Bronchial epithelial cell (primary cell): ENCODE data around the gene THEM4. TPM values are rescaled to one million over a fixed set of nuclear protein-coding genes. Genes with fewer than 3 reads are reported as not detected.
A peak's percentile ranks its signal among the peaks of the same experiment; 100 is the strongest.
"Not testable (repeated sequence)": the region's sequence is repeated elsewhere in the genome, so short reads cannot be mapped to it uniquely, and the experiment has no call there.

ENCODE experiments used
- DNase-seq: peaks from one replicate; pipeline ENCODE4 v3.0.0-alpha.2; 2010; ENCODE audit warnings: low read depth
- FAIRE-seq: peaks from 2 replicates; lab custom pipeline; 2011; peaks lifted over from hg19 to GRCh38; lab: Jason Lieb, UNC
- H3K27me3 ChIP-seq: 2 replicates; pipeline ENCODE4 v1.5.1; 2011; ENCODE audit warnings: low read length; ENCODE audit not compliant: control insufficient read depth, insufficient read depth
- H3K36me3 ChIP-seq: 2 replicates; pipeline ENCODE4 v1.5.1; 2011; ENCODE audit warnings: low read length; ENCODE audit not compliant: control insufficient read depth, insufficient read depth
- H3K4me3 ChIP-seq: 2 replicates; pipeline ENCODE4 v1.5.1; 2011; ENCODE audit warnings: mild to moderate bottlenecking, low read depth, low read length, control low read depth
- total RNA-seq: library from RNA; depleted of rRNA; stranded (reverse); fragments of >200 nt; gene quantifications from 2 replicates; pipeline ENCODE4 v1.2.1, GENCODE V29; 2014
- TF ChIP-seq, protein P1 (sequence below): IDR thresholded peaks from 2 replicates; pipeline ENCODE4 v1.5.1; 2011; ENCODE audit warnings: mild to moderate bottlenecking, moderate library complexity, low read length, control low read depth, inconsistent platforms; ENCODE audit not compliant: insufficient read depth, severe bottlenecking

THEM4 gene
- total RNA-seq, 1 donor from 2014 or later = 9.7 TPM

DNA sequence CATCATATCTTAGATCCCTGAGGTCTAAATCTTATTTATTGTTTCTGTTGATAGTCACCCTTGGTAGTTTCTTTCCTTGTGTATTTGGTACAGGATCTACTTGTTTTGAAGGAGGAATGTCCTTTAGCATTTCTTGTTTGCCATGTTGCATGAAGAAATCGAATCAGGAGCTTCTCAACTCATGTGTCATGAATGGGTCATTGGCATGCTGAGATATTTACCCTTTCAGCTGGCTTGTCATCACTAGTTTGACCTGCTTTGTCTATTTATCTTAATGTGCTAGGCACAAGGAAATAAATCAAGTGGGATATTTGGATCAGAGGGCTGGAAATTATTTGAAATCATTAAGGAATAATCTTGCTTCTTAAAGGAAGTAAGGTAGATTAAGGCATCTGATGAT lies 23.8 kb downstream of the THEM4 start:
- Histone ChIP-seq H3K36me3 (no peaks in the 10 kb centered on the region), H3K27me3 (no peaks in the 10 kb centered on the region), H3K4me3 (no peak overlapping the region)
- DNase-seq (peak; percentile 97), FAIRE-seq (no peak)
- TF ChIP-seq, protein P1, sequence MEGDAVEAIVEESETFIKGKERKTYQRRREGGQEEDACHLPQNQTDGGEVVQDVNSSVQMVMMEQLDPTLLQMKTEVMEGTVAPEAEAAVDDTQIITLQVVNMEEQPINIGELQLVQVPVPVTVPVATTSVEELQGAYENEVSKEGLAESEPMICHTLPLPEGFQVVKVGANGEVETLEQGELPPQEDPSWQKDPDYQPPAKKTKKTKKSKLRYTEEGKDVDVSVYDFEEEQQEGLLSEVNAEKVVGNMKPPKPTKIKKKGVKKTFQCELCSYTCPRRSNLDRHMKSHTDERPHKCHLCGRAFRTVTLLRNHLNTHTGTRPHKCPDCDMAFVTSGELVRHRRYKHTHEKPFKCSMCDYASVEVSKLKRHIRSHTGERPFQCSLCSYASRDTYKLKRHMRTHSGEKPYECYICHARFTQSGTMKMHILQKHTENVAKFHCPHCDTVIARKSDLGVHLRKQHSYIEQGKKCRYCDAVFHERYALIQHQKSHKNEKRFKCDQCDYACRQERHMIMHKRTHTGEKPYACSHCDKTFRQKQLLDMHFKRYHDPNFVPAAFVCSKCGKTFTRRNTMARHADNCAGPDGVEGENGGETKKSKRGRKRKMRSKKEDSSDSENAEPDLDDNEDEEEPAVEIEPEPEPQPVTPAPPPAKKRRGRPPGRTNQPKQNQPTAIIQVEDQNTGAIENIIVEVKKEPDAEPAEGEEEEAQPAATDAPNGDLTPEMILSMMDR = no peak

GRCh38 chr1:151884879-151885278 lies 24.4 kb downstream of the THEM4 start:
- H3K27me3 ChIP-seq, DNase-seq, H3K36me3 ChIP-seq, H3K4me3 ChIP-seq, FAIRE-seq: not testable (repeated sequence)

DNA sequence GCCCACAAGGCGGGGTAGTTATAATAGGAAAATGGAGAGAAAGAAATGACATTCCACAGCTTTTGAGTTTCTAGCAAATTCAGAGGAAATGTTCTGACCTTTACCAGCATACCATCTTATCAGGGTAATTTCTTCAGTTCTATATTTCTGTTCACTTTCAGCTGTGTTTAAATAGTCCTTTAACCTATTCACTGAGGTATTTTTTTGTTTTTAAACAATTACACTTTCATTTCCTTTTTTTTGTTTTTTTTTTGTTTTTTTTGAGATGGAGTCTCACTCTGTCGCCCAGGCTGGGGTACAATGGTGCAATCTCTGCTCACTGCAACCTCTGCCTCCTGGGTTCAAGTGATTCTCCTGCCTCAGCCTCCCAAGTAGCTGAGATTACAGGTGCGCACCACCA lies 24.9 kb downstream of the THEM4 start:
- not testable (repeated sequence) for H3K36me3 ChIP-seq, H3K27me3 ChIP-seq, H3K4me3 ChIP-seq, FAIRE-seq, DNase-seq

- not testable (repeated sequence) for H3K36me3 ChIP-seq, DNase-seq, H3K4me3 ChIP-seq, FAIRE-seq, H3K27me3 ChIP-seq
These were observed 25.4 kb downstream of the THEM4 start for GRCh38 chr1:151883898-151884297.

DNA sequence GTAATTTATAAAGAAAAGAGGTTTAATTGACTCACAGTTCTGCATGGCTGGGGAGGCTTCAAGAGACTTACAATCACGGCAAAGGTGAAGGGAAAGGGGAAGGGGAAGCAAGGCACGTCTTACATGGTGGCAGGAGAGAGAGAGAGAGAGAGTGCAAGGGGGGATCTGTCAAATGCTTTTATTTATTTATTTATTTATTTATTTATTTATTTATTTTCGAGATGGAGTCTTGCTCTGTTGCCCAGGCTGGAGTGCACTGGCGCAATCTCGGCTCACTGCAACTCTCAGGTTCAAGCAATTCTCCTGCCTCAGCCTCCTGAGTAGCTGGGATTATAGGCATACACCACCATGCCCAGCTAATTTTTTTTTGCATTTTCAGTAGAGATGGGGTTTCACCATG lies 26.4 kb downstream of the THEM4 start:
- H3K27me3 ChIP-seq, DNase-seq, H3K4me3 ChIP-seq, FAIRE-seq, H3K36me3 ChIP-seq: not testable (repeated sequence)

DNA sequence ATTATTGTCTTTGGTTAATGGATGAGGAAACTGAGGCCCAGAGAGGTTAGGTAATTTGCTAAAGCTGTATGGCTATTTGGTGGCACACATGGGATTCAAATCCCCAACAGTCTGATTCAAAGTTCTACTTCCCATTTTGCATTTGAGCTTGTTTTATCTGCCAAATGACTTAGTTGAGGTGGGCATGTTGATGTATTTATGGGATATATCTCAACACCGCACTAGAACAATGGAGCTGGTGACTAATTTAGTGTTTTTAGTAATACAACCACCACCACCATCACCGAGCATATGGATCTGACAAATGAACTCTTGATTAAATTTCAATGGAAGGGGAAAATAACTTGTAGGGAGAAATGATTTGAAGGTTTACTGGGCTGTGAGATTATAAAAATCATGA lies 26.8 kb downstream of the THEM4 start:
- Histone ChIP-seq H3K36me3 (no peaks in the 10 kb centered on the region), H3K27me3 (no peaks in the 10 kb centered on the region), H3K4me3 (no peak overlapping the region)
- FAIRE-seq = no peak
- DNase-seq = no peak
- TF ChIP-seq, protein P1 = no peak

DNA sequence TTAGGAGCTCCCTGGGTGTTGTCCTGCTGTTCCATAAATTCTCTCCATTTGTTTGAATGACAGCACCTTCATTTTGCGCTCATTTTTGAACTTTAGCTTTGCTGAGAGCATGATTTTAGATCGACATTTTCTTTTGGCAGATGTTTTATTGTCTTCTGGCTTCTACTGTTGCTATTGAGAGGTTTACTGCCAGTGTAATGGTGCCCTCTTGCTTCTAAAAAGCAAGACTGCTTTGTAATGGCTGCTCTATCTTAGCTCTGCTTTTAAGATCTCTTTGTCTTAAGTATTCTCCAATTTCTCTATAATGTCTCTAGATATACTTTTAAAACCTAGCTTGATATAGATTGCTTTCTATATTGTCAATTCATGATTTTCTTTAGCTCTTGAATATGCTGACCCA lies 27.8 kb downstream of the THEM4 start:
- FAIRE-seq = no peak
- Histone ChIP-seq H3K4me3 (no peak overlapping the region), H3K27me3 (no peaks in the 10 kb centered on the region), H3K36me3 (no peaks in the 10 kb centered on the region)
- DNase-seq = peak; percentile 55
- TF ChIP-seq, protein P1 = peak; percentile 30

DNA sequence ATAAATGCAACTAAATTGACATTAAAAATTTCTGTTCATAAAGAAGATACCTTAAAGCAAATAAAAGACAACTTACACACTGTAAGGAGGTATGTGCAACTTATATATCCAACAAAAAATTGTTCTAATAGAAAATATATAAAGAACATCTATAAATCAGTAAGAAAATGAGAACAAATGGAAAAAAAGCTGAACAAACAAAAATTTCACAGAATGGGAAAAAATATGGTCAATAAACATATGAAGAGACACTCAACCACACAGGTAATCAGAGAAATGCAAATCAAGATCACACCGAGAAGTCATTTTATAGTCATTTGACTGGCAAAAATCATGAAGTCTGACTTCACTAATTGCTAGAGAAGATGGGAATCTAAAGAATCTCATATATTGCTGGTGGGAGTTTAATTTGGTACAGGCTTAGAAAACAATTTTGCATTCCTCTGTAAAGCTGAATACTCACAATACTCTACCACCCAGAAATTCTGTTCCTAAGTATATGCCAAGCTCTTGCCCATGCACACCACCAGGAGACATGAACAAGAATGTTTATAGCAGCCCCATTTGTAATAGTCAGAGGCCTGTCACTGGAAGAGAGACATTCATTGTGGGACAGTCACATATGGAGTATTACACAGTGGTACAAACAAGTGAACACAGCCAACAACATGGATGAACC lies 33.8 kb downstream of the THEM4 start:
- TF ChIP-seq, protein P1 = no peak
- FAIRE-seq = no peak
- DNase-seq = no peak
- Histone ChIP-seq H3K36me3 (no peaks in the 10 kb centered on the region), H3K4me3 (no peak overlapping the region), H3K27me3 (no peaks in the 10 kb centered on the region)

- not testable (repeated sequence) for FAIRE-seq, DNase-seq, H3K36me3 ChIP-seq, H3K4me3 ChIP-seq, H3K27me3 ChIP-seq
These were observed 36.5 kb downstream of the THEM4 start for GRCh38 chr1:151872776-151873175.
